MM.1S (cell line): Measurements from ENCODE around the gene NEK8.

Experiments used
- EZH2phosphoT487 ChIP-seq: fragments of 300-600 bp; sonication (generic); IDR thresholded peaks from 2 replicates; pipeline ENCODE4 v1.6.1; 2018; ENCODE audit warnings: antibody characterized with exemption, low read length
- TF ChIP-seq, protein P1 (sequence below): fragments of 300-600 bp; sonication (generic); IDR thresholded peaks from 2 replicates; pipeline ENCODE4 v1.5.1; 2016; ENCODE audit warnings: antibody characterized with exemption, low read length, mixed read lengths

DNA sequence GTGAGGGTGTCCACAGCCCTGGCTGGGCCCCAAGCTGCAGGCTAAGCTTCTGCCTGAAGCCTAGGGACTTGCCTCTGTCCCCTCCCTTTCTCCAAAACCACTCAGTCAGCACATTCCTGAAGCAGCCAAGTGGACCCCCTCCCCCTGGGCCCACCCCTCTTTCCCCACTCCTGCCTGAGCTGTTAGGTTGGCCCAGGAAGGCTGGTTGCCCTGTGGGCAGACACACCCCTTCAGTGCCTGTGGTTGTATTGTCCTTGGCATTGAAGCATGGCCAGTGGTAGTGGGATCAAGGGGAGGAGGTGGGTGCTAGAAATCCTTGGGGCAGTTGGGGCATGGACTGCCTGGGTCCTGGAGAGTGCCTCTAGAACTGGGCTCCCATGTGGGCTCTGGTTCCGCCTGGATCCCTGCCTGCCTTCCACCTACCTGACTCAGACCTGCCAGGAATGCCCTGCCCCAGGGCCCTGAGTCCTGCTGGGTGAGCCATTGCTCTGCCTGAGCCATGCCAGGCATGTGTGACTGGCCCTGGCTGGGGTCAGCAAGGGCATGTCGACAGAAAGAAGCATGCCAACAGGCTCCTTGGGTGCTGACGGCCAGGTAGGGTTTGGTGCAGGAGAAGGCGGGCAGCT lies 17.3 kb downstream of the NEK8 start:
- TF ChIP-seq, protein P1, sequence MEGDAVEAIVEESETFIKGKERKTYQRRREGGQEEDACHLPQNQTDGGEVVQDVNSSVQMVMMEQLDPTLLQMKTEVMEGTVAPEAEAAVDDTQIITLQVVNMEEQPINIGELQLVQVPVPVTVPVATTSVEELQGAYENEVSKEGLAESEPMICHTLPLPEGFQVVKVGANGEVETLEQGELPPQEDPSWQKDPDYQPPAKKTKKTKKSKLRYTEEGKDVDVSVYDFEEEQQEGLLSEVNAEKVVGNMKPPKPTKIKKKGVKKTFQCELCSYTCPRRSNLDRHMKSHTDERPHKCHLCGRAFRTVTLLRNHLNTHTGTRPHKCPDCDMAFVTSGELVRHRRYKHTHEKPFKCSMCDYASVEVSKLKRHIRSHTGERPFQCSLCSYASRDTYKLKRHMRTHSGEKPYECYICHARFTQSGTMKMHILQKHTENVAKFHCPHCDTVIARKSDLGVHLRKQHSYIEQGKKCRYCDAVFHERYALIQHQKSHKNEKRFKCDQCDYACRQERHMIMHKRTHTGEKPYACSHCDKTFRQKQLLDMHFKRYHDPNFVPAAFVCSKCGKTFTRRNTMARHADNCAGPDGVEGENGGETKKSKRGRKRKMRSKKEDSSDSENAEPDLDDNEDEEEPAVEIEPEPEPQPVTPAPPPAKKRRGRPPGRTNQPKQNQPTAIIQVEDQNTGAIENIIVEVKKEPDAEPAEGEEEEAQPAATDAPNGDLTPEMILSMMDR = no peak
- TF ChIP-seq EZH2phosphoT487 = no peak
